IPS DF 6.9 (cell line): Measurements from ENCODE around the gene APOL4.
"Not testable (repeated sequence)": the region's sequence is repeated elsewhere in the genome, so short reads cannot be mapped to it uniquely, and the experiment has no call there.

ENCODE experiments used
- DNase-seq: peaks from one replicate; pipeline ENCODE4 v3.0.0-alpha.2; 2013; ENCODE audit warnings: low read depth, low spot score
- H3K27ac ChIP-seq: one replicate; pipeline ENCODE4 v1.5.1; 2013; ENCODE audit warnings: low read length, control low read depth
- H3K27me3 ChIP-seq: 2 replicates; pipeline ENCODE4 v1.6.1; 2013; ENCODE audit warnings: mild to moderate bottlenecking, low read length; ENCODE audit not compliant: control insufficient read depth, insufficient read depth
- H3K36me3 ChIP-seq: 2 replicates; pipeline ENCODE4 v1.6.1; 2013; ENCODE audit warnings: low read length; ENCODE audit not compliant: control insufficient read depth, insufficient read depth
- H3K4me1 ChIP-seq: 2 replicates; pipeline ENCODE4 v1.6.1; 2013; ENCODE audit warnings: low read length; ENCODE audit not compliant: control insufficient read depth, insufficient read depth
- H3K4me3 ChIP-seq: 2 replicates; pipeline ENCODE4 v1.5.1; 2013; ENCODE audit warnings: mild to moderate bottlenecking, low read length
- H3K9me3 ChIP-seq: 2 replicates; pipeline ENCODE4 v1.6.1; 2013; ENCODE audit warnings: low read length, inconsistent platforms; ENCODE audit not compliant: control insufficient read depth, insufficient read depth
- WGBS: extraction: QIAGEN DNeasy Blood & Tissue Kit; methylation state at CpG from one replicate; pipeline ENCODE4 v1.1.7; 2013; ENCODE audit warnings: mixed read lengths, missing lambda C conversion rate; ENCODE audit not compliant: insufficient read length, insufficient coverage; 5-methylcytosine and 5-hydroxymethylcytosine counted together

APOL4 gene, protein sequence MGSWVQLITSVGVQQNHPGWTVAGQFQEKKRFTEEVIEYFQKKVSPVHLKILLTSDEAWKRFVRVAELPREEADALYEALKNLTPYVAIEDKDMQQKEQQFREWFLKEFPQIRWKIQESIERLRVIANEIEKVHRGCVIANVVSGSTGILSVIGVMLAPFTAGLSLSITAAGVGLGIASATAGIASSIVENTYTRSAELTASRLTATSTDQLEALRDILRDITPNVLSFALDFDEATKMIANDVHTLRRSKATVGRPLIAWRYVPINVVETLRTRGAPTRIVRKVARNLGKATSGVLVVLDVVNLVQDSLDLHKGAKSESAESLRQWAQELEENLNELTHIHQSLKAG

DNA sequence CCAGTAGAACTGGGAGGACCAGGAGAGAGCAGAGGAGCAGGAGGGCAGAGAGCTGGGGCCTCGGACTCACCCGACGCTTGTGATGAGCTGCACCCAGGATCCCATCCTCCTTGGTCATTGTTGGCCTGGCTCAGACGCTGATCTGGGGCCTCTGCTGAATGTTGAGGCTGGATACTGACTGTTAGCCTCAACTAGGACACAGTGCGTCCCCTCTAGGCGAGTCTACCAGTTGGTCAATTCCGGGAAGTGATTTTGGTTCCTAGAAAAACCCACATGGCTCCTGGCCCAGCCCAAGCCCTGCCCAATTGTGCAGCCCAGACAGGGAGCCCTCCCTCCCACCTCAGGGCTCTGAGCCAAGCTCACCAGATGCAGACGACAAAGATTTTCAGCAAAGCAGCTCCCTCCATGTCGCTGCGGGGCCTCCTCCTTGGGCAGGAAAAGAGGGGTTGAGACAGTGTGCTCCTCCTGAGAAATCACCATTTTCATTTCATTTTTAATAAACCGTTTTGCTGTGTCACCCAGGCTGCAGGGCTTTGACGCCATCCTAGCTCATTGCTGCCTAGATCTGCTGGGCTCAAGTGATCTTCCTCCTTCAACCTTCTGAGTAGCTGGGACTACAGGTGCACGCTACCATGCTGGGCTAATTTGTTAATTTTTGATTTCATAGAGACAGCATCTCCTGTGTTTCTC is at the start of gene APOL4:
Gene APOL4, minus strand, starts transcription at position 180 of the 690 bp plus-strand sequence. Its CDS starts 75 bp downstream, at position 105.
- DNase-seq: no peak
- H3K27ac ChIP-seq: no peak within 1 kb of the TSS
- no peak within 1 kb of the TSS for H3K4me3 ChIP-seq
- no CpG with 5 or more reads among the region's 13 CpGs for WGBS
- no peaks in the 10 kb centered on the region for H3K27me3 ChIP-seq
- H3K4me1 ChIP-seq: peaks cover 5% of the 10 kb centered on the region; the same call in 1 of the 2 replicates
- H3K9me3 ChIP-seq: no peaks in the 10 kb centered on the region
- H3K36me3 ChIP-seq: no peaks in the 10 kb centered on the region

DNA sequence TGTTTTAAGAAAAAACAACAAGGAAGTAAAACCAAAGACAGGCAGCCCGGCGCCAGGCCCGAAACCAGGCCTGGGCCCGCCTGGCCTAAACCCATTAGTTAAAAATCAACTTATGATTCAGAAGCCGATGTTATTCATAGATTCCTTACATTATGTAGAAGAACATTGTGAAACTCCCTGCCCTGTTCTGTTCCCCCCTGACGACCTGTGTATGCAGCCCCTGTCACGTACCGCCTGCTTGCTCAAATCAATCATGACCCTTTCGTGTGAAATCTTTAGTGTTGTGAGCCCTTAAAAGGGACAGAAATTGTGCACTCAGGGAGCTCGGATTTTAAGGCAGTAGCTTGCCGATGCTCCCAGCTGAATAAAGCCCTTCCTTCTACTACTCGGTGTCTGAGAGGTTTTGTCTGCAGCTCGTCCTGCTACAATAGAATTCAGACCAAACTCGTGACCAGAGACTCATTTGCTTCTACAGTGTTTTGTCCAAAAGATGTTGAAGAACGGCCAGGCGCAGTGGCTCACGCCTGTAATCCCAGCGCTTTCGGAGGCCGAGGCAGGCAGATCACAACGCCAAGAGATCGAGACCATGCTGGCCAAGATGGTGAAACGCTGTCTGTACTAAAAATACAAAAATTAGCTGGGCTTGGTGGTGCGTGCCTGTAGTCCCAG is 48.8 kb upstream of the APOL4 start:
- not testable (repeated sequence) for H3K4me1 ChIP-seq, H3K9me3 ChIP-seq, H3K27ac ChIP-seq, H3K4me3 ChIP-seq, DNase-seq, H3K36me3 ChIP-seq, H3K27me3 ChIP-seq
- no CpG with 5 or more reads among the region's 24 CpGs for WGBS

DNA sequence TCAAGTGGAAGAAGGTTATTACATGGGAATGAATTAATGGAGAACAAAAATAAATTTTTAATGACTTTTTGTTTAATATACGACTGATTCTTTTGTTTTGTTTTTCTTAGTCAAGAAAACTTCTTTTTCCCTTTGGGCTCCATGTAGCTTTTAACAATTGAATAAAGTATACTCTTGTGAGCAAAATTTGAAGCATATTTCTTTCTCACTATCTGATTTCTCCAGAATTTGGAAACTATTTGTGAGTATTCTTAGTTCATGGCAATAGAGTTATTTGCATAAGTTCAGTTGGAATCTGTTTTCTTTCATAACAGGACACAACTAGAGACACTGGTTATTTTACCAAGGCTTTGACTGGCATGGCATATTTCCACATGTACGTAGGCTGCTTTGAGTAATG is 47.6 kb upstream of the APOL4 start:
- DNase-seq: no peak
- H3K27ac ChIP-seq: no peak overlapping the region
- no peak overlapping the region for H3K4me3 ChIP-seq
- no peaks in the 10 kb centered on the region for H3K27me3 ChIP-seq
- WGBS: no CpG with 5 or more reads among the region's 2 CpGs
- no peaks in the 10 kb centered on the region for H3K4me1 ChIP-seq
- no peaks in the 10 kb centered on the region for H3K9me3 ChIP-seq
- no peaks in the 10 kb centered on the region for H3K36me3 ChIP-seq

DNA sequence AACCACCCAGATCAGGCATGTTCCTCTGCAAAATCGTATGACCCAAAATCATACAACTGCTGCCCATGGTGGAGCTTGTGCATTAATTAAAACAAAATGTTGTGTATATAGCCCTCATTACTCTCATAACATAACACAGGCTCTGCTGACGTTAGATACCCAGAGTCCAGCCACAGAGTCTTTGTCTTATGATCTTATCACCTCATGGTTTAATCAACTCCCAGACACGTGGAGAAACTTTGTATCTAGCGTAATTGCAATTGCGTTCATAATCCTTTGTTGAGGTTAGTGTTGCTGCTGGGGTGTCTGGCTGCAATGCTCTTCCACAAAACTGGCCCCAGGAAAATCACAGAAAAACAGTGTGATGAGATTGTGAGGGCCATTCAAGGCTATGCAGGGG is 46.3 kb upstream of the APOL4 start:
- no peak for DNase-seq
- no CpG with 5 or more reads among the region's 5 CpGs for WGBS
- H3K4me1 ChIP-seq: no peaks in the 10 kb centered on the region
- no peak overlapping the region for H3K27ac ChIP-seq
- H3K36me3 ChIP-seq: no peaks in the 10 kb centered on the region
- H3K4me3 ChIP-seq: no peak overlapping the region
- no peaks in the 10 kb centered on the region for H3K27me3 ChIP-seq
- no peaks in the 10 kb centered on the region for H3K9me3 ChIP-seq

DNA sequence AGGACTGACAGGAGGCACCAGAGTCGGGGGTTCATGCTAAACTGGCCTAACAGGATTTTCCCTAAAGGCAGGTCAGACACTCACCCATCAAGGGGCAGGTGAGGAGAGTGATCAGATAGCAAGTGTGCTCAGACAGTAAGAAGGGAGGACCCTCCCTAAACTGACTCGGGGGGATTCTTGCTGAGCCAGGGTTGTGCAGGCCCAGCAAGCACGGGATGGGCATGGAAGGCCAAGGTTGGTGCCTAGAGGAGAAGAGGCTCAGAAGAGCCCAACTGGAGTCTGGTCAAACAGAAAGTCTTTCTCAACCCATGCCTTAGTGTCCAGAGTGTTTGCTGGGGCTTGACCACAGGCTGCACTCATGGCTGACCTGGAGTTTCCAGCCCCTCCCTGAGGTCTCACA is 45.1 kb upstream of the APOL4 start:
- no peaks in the 10 kb centered on the region for H3K27me3 ChIP-seq
- no peak overlapping the region for H3K4me3 ChIP-seq
- no CpG with 5 or more reads among the region's 3 CpGs for WGBS

DNA sequence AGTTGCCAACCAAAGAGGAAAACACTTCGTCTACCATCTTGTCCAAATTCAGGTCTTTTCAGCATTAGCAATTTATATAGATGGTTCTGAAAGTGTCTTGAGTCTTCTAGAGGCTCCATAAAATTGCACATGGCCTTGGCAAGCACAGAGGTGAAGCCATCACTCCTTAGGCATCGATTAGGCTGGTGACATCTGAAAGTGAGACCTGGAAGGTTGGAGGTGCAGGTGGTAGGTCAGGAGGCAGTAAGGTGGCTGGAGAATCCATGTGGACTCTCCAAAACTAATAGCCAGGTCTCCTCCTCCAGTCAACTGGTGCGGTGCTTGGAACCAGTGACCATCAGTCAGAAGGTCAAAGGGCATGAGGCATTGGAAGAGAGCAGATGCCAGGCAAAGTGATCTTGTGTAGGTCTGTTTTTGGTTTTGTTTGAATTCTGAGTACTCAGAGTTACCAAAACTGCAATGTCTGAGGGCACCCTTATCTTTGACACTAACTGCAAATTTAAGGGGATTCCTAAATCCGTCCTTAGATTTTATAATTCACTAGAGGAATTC is 44.3 kb upstream of the APOL4 start:
- H3K9me3 ChIP-seq: no peaks in the 10 kb centered on the region
- no peak for DNase-seq
- no peaks in the 10 kb centered on the region for H3K27me3 ChIP-seq
- H3K4me1 ChIP-seq: no peaks in the 10 kb centered on the region
- WGBS: no CpG with 5 or more reads among the region's 4 CpGs
- no peaks in the 10 kb centered on the region for H3K36me3 ChIP-seq
- no peak overlapping the region for H3K4me3 ChIP-seq
- H3K27ac ChIP-seq: no peak overlapping the region

More for the DNA sequence above, 45.1 kb upstream of the APOL4 start:
- H3K27ac ChIP-seq: no peak overlapping the region
- no peak for DNase-seq
- H3K9me3 ChIP-seq: no peaks in the 10 kb centered on the region
- H3K36me3 ChIP-seq: no peaks in the 10 kb centered on the region
- no peaks in the 10 kb centered on the region for H3K4me1 ChIP-seq

DNA sequence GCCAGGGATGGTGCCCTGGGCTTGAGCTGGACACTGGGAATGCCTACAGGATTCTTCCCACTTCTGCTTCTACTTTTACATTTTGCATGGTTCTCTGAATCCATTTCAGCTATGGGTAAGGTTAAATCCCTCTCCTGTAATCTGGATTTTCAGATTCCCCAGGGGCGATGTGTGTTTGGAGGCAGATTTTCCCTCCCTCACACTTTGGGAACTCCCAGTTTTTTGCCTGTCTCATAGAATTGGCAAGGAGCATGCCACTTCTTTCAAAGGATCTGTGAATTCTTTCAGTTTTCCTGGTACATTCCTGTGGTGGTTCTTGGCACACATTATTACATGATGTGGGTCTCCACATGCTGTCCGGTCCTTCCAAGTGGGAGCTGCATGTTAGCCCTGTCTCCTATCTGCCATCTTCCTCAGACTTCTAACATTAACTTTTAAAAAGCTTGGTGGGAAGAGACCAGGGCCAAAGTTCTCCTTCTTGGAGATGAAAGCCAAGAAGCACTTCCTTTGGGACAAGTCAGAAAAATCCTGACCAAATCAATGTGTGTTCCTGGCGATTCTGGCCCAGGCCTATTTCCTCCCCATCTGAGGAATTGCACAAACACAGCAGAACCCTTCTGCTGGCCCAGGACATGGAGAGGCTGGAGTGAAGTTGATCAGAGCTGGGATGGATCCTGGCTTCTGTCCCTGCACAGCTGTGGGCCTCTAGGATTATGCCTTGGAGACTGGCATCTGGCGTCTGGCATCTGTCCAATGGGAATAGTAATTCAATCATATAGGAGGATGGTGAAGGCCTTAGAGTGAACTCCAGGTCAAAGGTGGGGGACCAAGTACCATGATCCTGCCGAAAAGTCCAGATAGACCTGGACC is 43.1 kb upstream of the APOL4 start:
- no peaks in the 10 kb centered on the region for H3K27me3 ChIP-seq
- H3K4me1 ChIP-seq: no peaks in the 10 kb centered on the region
- H3K36me3 ChIP-seq: no peaks in the 10 kb centered on the region
- H3K27ac ChIP-seq: no peak overlapping the region
- no CpG with 5 or more reads among the region's 5 CpGs for WGBS
- H3K9me3 ChIP-seq: no peaks in the 10 kb centered on the region
- H3K4me3 ChIP-seq: no peak overlapping the region
- no peak for DNase-seq

DNA sequence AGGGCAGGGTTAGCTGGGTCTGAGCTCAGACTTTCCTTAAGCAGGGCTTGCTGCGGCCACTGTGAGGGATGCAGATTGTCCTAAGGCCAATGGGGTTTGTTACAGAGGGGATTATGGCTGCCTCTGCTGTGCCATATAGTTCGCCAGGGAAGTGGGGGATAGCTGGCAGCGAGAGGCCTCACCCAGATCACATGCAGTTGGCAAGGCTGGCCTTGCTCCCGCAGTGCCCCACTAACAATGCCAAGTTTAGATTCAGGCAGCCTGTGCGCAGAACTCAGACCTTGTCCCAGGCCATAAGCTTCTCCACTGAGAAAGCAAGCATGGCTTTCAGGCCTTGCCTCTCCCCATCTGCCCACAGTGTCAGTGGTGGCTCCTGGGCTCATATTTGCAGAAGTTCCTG is 42.4 kb upstream of the APOL4 start:
- Histone ChIP-seq H3K27ac (no peak overlapping the region), H3K27me3 (no peaks in the 10 kb centered on the region), H3K9me3 (no peaks in the 10 kb centered on the region), H3K4me3 (no peak overlapping the region), H3K4me1 (no peaks in the 10 kb centered on the region), H3K36me3 (no peaks in the 10 kb centered on the region)
- WGBS: no CpG with 5 or more reads among the region's 5 CpGs
- DNase-seq: no peak

DNA sequence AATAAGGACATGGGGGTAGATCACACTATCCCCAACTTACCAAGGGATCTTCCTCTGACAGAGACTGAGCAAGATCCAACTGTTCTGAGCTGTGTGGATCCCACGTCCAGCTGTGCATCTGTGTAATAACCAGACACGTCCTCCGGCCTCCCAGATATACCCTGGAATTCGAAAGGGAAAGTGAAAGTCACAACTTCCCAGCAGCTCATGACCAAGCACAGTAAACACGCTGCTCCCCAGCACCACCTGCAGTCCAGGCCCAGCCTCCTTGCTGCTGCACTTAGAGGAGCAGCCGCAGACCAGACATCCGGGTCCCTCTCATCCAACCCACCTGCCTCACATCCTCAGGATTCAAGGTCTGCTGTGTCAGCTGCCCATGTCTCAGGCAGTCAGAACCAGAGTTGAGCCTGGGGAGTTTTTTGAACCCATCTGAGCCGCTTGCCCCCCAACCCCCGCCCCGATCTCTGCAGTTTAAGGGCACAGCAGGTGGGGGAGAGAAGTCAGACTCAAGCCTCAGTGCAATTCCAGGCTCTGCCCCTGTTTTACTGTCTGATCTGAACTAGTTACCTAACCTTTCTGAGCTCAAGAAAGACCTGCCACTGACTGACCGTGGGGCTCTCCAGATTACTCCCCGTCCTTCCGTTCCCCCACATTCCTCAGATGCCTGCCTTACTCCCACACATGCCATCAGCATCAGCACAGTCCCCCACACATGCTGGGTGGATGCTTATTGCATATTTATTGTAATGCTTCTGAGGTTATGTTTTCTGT is 38.0 kb upstream of the APOL4 start, which contains the start of gene APOL2:
Gene APOL2, minus strand, starts transcription at position 127 of the 771 bp plus-strand sequence. CDS start 6,365 bp downstream, outside the sequence.
- no CpG with 5 or more reads among the region's 13 CpGs for WGBS
- DNase-seq: peak; percentile 70
- Histone ChIP-seq H3K4me3 (peak within 1 kb of the TSS; percentile 30; the same call in 1 of the 2 replicates), H3K27me3 (no peaks in the 10 kb centered on the region), H3K4me1 (no peaks in the 10 kb centered on the region; the same call in 1 of the 2 replicates), H3K27ac (no peak within 1 kb of the TSS), H3K9me3 (no peaks in the 10 kb centered on the region), H3K36me3 (no peaks in the 10 kb centered on the region)
